Stimulated activated CD4-positive, alpha-beta T cell treated with anti-CD3 and anti-CD28 coated beads, Interleukin-1b, Interleukin-23, amount 100 ng/mL, for 1 hour (primary cell): ENCODE data around the gene GSG1L.

Experiments used
- DNase-seq, 2 donors: peaks; one replicate each; pipeline ENCODE4 v3.0.0-alpha.2; 2020; ENCODE audit warnings: low read depth in 2 of 2

GSG1L gene

DNA sequence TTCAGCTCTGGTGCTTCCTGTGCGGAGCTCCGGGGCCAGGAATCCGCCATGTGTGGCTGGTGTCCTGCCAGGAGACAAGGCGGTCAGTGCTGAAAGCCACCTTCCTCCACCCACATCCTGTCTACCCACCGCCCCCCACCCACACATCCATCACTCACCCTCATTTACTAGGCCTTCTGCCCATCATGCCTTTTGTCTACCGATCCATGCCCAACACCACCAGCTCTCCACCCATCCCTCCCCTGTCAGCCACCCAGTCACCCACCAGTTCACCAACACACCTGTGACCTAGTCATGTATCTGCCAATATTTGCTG is 272.2 kb downstream of the GSG1L start:
- no peak for DNase-seq

DNA sequence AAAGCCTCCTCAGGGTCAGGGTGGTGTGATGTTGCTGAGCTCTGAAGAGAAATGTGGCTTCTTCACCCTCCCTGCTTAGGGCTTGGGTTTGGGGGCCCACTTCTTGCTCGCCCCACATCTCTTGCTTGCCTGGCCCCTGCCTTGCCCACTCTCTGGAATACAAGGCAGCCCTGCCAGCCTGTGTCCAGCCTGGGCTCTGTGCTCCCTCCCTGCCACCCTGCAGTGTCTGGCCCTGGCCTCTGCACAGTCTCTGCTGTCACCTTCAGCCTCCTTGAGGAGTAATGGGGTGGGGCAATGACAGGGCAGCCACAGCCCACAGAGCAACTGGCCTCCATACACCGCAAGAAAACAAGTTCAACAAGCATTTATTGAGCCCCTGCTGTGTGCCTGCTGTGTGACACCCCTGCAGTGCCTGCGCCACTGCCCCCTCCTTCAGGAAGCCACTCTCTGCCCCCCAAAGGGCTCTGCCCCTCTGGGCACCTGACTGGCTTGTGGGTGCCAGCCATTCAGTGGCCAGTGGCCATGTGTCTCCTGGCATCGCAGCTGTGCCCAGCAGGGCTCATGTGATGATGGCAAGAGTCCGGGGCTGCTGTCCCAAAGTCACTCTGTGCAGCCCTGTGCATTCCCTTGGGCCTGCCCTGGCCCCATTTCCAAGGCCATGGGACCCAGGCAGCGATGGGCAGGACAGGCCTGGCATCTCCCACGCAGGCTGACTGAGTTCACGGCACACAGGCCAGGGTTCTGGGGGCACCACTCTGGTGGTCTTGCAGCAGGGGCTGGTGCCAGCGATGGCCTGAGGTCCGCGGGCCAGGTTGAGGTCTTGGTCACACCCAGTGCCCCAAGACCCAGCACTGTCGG is 272.7 kb downstream of the GSG1L start:
- no peak for DNase-seq

DNA sequence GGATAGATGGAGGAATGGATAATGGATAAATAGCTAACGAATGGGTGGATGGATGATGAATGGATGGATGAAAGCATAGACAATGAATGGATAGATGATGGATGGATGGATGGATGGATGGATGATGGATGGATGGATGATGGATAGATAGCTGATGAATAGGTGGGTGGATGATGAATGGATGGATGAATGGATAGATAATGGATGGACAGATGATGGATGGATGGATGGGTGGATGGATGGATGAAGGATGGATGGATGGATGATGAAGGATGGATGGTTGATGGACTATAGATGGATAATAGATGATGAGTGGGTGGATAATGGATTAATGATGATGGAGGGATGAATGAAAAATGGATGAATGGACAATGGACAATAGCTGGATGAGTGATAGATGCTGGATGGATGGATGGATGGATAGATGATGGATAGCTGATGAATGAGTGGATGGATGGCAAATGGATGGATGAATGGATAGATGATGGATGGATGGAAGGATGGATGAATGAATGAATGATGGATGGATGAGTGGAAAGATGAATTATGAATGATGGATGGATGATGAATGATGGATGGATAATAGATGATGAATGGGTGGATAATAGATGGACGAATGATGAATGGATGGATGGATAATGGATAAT is 273.8 kb downstream of the GSG1L start:
- no peak for DNase-seq

DNA sequence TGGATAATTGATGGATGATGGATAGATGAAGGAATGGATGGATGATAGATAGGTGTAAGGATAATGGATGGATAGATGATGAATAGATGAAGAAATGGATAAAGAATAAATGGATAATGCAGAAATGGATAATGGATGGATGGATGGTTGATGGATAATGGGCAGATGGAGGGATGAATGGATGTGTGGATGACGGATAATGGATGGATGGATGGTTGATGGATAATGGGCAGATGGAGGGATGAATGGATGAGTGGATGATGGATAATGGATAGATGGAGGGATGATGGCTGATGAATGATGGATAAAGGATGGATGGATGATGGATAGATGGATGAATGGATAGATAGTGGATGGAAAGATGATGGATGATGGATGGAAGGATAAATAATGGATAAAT is 274.4 kb downstream of the GSG1L start:
- DNase-seq = no peak

DNA sequence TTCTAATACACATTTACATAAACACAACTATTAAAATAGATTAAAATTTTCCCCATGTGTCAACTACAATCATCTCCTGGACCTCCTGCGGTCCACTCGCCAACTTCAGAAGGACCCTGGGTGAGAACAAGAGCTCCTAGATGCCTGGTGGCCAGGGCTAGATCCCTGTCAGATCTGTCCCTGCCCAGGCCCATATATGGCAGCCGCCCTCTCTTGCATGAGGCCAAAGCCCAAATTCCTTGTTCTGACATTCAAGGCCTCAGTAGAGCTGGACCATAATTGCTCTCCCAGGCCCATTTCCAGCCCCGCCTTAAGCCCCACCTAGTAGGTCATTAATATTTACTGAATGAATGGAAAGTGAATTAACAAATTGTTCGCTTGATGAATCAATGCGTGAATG is 275.8 kb downstream of the GSG1L start:
- DNase-seq = no peak

DNA sequence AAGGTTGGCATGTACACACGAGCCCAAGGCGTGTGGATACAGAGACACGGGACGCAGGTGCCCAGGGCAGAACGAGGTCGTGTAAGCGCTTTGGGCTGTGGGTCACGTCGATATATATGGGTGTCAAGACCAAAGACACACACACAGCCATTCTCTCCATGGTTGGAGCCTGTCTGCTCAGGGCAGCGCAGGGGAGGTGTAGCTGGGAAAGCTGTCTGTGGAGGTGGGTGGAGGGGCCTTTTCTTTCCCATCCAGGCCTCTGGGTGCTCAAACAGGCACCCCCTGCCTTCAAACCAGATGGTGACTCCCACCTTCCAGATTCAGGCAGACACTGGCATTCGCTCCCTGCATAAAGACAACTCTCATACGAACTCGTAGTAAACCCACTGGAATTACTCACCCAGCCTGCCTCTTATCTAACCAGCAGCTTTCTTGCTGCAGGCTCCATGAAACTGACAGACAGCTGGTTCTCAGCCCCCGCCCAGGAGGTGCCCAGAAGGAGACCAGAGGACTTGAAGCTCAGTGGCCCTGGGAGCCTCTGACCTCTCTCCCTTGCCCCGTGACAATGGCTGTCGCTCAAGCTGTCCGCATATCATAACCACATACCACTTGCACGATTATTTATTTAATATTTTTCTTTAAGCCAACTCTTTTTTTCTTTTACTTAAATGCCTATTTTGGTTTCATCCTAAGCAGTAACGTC is 276.4 kb downstream of the GSG1L start:
- no peak for DNase-seq

DNA sequence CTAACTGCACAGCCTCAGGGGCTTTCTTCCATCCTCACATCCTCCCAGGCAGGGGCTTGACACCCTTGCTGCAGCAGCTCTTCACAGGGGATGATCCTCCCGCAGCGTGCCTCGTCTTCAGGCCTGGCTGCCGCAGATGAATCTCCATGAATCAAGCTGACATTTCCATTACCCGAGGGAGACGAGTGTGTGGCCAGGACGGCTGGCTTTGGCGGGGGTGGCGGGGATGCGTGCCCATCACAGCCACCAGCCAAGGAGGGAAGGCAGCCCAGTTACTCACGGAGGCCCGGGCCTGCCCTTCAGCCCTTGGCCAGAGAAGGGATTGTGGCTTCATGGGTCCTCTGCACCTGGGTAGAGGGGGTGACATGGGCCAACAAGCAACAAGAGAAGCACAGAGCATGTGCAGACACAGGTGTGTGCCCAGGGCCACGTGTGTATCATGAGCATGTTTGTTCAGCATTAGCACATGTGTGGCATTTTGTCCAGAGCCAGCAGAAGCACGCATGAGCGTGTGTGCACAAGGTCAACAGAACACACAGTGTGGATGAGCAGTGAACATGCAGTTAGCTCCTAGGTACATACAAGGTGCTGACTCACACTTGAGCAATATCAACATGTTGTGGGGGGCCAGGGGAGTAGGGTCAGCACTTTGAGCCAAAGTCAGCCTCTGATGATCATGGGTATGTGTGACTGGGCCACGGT is 277.1 kb downstream of the GSG1L start:
- no peak for DNase-seq

DNA sequence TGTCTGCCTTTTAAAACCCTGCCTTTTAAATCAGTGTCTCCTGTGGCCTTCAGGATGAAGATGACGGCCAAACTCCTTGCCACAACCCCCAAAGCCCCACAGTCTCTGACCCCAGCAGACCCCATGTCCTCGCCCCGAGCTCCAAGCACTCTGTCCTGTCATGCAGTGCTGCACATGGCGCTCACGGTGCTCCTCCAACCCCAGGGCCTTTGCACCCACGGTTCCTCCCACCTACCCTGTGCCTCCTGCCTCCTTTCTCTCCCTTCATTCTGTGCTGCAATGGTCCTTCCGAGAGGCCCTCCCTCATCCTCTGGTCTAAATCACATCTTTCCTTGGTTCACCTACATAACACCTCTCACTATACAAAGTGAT is 278.2 kb downstream of the GSG1L start:
- no peak for DNase-seq

DNA sequence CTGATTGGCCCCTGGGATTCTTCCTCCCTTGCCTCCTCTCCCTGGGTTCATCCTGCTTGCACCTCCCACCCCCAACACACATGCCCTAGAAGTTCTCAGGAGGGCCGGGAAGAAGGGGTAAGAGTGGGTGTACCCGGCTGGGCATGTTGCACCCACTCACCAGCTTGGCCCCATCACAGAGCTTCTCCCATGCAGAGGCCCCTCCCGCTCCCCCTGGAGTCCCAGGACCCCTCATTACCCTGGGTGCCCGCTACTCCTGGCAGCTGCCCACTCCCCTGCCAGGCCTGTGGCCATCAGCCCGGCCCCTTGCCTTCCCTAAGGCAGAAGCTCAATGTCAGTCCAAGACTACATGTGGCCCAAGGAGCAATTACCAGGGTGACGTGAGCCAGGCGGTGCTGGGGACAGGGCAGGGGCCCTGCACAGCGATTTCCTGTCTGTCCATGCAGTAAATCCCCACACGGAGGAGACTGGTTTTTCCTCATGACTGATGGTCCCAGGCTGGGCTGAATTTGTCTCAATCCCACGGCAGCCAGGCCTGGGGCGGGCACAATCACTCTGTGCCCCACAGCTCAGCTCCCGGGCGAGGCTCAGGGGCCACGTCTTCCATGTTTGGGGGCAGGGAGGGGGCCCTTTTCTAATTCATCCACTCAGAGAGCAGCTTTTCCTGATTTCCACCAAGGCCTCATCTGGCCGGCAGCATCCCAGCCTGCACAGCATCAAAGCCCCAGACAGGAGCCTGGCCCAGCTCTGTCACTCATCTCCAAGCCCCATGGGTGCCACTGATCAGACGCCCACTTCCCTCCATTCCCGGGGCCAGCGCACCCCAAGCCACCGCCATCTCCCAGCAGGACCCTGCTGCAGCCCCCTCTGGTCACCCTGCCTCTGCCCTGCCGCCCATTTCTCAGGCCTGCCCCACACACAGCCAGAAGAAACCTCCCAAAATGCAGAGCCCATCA is 278.9 kb downstream of the GSG1L start:
- no peak for DNase-seq

DNA sequence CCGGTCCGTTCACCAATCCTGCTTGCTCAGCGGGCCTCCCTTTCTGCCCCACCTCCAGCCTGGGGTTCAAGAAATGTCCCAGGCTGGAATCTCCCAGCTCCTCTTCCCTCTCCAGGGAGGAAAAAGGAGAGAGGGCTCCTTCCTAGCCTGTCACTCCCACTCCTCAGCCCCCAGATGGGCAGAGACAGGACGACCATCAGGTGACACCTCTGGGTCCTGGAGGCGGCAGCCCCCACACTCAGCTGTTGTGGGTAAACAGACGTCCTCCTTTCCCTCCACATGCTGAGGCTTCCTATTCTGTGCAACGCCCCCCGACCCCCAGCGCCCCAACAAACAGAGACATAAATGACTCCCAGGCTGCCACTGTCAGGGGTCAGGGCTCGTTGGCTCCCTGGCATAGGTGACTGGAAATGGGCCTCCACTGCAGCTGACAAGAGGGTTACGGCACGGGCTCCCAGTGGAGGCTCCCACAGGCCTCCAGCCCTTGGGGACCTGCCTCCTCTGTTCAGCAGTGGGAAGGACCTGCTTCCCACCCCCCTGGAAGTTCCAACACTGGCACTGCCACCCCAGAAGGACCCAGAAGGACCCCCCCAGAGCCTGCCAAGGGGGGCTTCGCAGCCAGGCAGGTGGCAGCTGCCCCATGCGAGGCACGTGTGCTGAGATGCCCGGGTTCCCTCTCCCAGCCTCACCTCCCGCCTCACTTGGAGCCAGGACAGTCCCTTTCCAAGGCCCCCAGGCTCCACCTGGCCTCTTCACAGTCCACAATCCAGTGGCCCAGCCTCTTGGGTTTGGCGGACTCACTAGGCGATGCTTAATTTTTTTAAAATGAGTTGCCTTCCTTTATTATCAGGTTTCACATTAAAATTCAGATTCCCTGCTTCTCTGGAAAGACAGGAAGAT is 281.3 kb downstream of the GSG1L start:
- DNase-seq = no peak

DNA sequence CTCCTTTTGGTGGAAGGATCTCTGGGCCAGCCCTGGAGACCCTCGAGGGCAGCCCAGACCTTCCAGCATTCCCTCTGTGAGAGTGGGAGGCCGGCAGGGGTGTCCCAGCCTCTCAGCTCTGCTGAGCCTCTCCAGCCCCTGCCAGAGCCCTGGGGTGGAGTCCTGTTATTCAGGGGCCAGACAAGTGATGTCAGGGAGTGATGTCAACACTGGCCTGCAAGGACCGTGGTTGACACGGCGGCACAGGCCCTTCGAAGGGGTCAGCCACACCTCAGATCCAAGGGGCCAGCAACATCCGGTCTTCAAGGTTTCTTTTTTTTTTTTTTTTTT is 282.4 kb downstream of the GSG1L start:
- no peak for DNase-seq

DNA sequence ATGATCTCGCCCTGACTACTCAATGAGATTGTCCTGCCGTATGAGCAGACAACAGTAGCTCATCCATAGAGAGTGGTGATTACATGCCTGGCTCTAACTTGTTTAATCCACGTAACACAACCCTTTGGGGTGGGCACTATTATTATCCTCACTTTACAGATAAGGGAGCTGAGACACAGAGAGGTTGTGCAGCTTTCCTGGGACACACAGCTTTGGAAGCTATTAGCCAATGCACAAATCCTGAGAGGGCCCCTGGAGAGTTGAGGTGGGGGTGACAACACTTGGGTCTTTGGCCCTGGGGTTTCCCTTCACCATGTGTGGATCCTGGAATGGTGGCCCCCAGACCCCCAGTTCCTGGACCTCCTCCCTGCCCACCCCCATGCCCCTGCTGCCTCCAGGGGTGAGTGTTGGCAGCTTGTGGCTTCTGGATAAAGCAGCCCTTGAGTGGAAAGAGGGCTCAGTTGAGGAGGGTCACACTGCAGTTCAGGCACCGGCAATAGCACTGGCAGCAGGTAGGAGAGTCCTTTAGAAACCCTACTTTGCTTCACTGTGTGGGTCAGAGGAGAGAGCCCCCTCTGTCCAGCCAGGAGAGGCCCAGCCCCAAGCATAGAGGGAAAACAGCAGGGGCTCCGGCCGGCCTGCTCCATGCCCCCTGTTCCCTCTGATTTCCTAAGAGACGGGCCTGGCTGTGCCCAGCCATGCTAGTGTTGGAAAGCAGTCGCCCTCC is 282.9 kb downstream of the GSG1L start:
- DNase-seq = no peak

DNA sequence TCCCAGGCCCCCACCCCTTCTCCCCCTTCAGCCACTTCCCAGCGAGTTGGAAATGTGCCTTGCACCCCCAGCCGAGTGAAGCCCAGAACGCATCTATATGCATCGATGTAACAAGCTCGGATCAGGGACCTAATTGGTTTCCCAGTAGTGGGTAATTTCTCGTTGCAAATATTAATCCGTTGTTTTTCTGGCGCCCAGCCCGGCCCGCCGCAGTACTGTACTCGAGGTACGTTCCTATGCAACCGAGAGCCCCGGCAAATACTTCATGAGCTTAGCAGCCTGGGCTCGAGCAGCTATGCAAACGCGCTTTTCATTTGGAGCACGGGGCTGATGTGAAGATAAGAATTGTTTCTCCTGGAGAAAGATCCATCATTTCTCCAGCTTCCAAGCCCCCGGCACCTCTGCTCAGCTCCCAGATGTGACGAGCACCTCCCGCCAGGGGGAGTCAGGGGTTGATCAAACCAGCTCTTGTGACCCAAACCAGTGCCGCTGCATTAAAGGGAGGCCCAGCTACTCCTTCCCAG is 283.8 kb downstream of the GSG1L start:
- DNase-seq = no peak

DNA sequence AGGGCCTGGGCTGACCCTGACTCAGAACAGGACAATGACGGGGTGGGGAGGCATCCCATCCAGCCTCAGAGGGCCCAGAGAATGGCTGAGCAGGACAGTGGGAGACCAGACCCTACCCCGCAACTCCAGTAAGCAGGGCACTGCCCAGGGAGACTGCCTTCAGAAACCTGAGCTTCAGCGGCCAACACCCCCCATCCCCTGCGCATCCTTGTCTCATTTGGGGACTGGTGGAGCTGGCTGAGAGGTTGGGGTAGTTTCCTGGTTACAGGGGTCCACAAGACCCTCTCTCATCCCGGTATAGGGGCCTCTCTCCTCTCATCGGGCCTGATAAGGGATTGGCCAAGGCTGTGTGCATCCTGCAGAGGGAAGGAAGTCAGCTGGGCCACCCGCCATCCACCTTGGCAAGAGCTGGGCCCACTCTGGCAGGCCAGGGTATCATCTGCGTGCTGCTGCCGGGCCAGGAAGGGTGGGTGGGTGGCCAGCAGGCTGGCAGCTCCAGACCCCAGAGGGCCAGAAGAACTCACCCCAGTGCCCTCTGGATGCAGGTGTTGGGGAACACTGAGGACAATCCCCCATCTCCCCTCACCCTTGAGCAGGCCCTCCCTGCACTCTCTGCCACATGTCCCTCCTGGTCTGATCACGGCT is 284.5 kb downstream of the GSG1L start:
- no peak for DNase-seq

DNA sequence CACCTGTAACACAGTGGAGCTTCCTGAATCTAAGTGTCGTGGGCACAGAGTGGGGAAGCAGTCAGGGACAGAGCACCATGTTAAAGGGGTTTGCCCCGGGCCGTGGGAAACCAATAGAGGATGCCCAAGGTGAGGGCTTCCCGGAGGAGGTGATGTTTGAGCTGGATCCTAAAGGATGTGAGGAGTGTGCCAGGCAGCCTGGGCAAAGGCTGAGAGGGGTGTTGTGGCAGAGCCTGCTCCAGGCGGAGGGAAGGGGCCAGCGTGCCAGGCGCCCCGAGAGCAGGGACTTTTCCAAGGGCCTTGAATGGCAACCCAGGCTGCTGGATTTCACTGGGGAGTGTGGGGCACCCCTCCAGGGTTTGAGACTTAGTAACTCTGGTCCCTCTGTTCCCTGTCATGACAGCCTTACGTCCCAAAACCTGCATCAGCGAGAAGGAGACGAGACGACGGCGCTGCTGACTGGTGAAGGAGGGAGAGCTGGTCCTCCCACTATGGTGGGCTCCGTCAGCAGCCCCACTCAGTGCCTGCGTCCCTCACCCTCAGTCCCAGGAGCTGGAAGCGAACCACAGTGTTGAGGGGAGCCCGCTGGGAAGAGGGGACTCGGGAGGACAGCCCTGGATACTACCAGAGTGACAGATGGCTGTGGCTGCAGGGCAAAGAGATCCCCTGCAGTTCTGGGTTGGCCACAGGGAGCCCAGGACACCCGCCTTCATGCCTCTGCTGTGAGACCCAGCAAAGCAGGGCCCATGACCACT is 285.2 kb downstream of the GSG1L start:
- DNase-seq = no peak

DNA sequence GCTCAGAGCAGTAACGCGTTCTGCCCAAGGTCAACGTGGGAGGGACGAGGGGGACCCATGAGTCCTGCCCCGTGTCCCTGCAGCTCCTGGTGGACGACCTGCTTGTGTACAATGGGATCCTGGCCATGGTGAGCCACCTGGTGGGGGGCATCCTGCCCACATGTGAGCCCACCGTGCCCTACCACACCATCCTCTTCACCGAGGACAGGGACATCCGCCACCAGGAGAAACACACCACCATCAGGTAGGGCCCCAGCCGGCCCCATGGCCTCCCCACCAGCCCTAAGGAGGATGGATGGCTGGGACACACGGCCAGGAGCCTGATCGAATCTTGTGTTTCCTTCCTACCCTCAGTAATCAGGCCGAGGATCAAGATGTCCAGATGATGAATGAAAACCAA is 286.0 kb downstream of the GSG1L start:
- no peak for DNase-seq

DNA sequence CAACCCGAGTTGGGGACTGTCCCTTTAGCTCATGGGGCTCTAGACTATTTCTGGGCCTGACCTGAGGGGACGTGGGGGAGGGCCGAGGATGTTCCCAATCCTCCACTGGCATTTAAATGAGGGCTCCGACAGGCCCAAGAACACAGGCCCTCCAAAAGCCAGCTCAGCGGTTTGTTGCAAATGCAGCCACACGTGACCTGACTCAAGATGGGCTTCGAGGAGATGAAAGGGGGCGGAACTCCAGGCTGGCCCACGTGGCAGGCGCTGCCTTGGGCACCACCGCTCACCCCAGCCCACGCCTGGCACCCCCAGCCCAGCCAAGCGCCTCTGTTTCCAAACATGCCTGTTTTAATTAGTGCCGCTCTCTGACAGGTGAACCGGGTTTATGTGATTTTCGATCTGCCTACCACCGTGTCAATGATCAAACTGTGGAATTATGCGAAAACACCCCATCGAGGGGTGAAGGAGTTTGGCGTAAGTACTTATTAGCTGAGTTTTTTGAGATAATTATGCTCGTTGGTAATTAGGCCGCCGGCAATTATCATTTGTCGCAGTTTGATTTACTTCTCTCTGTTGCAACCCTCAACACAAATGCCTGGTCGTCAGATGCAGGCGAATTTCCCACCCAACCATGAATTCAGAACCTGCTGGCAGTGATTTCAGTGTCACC is 286.8 kb downstream of the GSG1L start:
- no peak for DNase-seq

DNA sequence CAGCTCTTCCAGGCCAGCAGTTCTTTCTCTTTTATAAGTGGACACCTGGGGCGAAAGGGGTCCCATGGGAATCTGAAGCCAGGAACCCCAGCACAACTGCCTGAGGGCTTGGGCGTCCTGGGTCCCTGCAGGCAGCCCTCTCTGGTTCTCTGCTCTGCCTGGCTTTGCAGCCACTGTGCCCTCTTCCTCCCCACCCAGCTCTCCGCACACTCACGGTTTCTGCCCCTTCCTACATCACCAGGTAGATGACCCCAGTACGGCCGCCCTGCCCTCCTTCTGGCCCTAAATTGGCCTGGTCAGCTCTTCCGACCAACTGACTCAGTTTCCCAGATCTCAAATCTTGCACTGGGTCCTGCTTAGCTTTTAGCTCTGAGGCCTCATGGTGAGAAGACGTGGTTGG is 288.3 kb downstream of the GSG1L start:
- DNase-seq = no peak
